Measurements from ENCODE around the gene TMPRSS13.
"Not testable (repeated sequence)": the region's sequence is repeated elsewhere in the genome, so short reads cannot be mapped to it uniquely, and the experiment has no call there.

TMPRSS13 gene

DNA sequence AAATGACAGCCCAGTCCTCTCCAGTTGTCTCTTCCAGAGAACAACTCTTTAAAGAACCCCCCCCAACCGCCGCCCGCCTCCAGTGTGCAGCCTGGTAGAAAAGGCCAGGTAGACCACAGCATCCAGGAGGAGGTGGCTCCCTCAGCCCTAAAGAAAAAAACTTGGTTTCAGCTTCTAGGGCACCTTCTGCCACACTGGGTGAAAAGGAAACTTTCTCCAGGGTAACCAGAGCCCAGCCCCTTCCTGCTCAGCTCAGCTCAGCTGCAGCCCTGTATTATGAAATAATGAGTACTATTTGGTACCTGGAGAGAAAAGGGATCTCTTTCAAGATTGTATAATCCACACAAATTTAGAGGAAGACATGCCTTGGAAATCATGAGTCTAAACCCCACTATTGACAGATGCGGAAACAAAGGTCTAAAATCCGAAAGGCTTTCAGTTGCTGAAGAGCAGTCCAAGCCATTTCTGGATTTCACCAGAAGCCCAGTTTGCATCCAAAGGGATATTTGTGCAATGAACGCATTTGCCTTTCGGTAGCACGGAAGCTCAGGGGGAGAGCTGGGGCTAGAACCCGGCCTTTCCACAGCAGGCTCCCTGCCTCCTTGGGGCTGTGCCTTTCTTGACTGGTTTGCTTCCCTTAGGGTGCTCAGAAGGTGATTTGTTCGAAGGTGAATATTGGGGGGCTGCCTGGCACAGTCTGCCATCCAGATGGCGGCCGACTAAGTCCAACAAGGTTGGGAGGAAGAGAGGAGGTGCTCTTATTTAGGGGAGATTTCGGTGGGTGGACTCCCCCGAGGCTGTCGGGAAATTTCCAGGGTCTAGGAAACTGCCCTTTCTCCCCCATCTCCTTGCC lies 56.0 kb downstream of the TMPRSS13 start:
- no peak for DNase-seq (ENCODE audit: low read depth in 3 of 3)

DNA sequence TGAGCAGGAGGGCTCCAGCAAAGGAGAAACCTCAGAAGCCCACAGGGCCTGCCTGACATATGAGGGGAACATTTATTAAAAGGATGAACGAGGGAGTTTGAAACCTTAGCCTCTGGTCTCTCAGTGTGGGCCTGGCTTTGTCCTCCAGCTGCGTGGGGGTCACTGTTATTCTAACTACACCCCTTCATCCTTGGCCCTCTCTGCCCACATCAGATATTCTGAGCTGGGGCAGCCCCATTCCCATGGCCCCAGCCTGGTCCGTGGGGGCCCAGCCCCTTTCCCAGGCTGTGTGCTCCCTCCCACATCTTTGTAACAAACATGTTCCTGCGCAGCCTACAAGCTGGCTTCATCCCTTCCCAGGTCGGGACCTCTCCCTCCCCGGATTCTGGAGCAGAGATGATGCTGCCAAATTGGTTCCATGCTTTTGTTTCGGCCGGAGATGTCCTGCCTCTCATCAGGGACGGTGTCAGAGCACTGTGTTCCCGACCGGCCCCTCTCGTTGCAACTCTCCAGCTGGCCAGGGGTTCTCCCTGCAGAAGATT lies 56.7 kb downstream of the TMPRSS13 start:
- no peak for DNase-seq (ENCODE audit: low read depth in 3 of 3)

DNA sequence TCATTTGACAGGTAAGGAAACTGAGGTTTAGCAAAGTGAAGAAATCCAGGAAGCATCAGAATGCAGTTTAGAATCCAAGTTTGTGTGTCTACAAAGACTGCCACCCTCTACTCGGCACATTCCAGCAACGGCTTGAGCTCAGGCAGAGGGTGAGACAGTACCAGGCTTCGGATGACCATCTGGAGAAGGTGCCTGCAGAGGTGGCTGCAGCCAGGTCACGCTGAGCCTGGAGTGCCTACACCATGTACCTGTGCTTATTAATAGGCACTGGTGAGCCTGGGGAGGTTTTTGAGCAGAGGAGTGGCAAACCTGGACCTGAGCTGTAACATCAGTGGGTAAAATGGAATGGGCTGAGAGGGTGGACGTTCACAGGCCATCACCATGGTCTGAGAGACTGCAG lies 57.4 kb downstream of the TMPRSS13 start:
- DNase-seq (ENCODE audit: low read depth in 3 of 3) = no peak

DNA sequence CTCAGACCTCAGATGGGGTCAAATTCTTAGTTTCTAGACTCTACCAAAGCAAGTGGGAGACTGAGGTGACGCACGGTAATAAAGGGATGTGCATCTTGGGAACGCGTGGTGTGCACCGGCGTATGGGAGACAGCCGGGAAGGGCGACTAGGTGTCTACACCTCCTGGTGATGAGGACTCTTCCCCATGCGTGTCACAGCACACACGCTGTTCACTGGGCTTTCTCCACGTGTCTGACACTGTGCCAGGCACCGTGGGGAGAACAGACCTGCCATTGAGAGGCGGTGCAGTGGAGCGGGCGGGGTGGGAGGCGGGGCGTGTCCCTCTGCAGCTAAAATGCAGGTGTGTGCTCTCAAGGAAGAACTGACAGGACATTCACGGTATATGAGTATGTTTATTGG lies 58.0 kb downstream of the TMPRSS13 start:
- DNase-seq (ENCODE audit: low read depth in 3 of 3) = no peak

DNA sequence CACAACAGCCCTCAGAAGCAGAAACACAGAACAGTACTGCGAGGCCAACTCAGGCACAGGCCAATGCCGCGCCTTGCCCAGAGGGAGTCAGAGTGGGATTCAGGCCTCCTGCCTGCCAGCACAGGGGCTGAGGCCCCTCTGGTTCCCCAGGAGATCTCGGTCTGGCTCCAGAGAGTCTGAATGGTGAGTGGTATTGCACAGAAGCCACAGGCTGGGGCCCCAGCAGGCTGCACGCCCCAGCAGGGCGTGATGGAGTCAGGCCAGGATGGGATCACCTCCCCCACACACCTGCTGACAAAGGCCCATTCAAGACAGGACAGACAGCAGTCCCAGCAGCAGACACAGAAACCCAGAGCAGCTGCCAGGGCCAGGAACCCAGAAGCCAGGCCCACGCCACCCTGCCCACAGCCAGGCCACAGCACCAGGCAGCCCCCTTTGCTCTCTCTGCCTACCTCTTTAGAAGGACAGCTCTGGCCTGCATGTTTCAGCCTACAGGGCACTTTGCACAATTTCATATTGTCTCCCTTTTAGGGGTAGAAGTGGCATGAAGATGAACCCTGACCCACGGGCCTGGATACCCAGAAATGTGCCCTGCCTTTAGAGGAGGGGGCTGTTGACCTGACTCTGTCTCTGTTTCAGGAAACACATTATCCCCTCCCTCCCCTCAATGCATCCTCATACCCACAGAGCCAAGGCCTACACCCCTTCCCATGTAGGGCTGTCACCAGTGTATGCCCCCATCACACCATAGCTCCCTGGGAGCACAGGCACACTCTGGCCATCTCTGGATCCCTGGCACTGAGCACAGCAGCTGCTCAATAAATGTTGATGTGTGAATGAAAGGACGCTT lies 58.9 kb downstream of the TMPRSS13 start:
- no peak for DNase-seq (ENCODE audit: low read depth in 3 of 3)

DNA sequence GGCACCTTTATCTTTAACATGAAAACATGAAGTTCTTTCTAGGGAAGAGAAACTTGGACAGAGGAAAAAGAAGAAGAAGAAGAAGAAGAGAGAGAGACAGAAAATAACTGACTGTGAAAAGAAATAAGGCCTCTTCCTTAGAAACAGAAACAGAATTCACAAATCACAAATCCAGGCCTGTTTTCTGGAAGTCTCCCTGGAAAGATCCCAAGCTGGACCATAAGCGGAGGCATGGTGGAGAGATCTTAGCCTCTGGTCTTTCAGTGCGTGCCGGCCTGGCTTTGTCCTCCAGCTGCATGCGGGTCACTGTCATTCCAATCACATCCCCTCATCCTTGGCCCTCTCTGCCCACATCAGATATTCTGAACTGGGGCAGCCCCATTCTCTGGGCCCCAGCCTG lies 59.6 kb downstream of the TMPRSS13 start:
- no peak for DNase-seq (ENCODE audit: low read depth in 3 of 3)

DNA sequence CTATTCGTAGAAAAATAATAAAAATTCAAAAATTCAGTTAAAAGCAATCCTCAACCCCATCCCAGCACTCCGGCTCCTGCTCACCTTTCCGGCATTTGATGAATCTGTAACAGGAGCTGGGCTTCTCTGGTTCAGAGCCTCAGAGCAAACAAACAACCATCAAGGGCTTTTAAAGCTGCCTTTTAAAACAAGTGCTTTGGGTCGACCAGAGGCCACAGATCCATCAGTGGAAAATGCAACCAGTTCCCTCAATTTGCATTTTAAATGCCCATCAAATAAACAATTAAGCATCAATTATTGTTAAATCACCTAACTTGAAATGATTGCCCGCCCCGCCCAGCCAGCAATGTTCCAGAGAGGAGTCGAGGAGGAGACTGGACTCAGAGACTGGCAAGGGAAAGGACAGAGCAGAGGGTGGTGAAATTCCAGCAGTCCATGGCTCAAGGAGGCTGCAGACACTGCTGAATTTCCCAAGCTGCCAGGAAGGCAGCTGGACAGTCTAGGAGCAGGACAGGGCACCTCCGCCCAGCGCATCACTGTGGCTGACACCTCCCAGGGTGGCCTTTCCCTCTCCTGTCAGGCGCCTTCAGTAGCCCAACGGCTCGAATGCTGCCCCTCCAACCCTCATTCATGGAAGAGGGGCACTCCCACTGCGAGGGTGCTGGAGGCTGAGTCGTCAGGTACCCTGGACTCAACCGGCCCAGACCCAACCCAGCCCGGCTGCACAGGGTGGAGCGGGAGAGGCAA lies 60.2 kb downstream of the TMPRSS13 start:
- DNase-seq (ENCODE audit: low read depth in 3 of 3) = no peak

DNA sequence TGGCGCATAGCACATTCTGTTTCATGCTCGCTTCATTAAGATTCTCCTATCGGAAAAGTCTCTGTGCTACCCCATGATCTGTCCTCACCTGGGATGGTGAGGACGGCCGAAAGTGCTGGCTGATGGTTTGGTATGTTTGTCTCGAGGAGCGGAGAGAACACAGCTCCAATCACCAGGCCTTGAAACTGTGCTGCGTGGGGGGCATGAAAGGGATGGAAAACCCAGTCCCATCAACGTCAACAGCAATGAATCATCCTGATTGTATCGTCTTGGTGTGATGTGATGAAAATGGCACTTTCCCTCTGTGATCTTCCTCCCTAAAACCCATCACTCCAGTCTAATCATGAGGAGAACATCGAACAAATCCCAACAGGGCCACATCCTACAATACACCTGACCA lies 61.1 kb downstream of the TMPRSS13 start:
- no peak for DNase-seq (ENCODE audit: low read depth in 3 of 3)

DNA sequence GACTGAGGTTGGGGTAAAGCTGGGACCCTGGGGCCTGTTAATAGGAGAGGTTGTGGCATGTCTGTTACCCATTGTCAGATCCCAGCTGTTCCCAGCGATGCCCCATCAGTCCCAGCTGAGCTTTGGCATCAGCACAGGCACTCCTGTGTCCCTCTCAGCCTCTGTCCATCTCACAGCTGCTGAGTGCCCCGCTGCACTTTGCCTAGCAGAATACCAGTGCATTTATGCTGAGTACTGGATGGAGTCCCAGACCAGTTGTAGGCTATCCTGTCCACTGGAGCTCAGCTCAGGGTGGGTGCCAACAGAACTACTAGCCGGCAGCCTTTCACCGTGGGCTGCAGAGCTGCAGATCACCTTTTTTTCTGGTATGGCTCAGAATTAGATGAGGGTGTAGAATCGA lies 62.7 kb downstream of the TMPRSS13 start:
- no peak for DNase-seq (ENCODE audit: low read depth in 3 of 3)

DNA sequence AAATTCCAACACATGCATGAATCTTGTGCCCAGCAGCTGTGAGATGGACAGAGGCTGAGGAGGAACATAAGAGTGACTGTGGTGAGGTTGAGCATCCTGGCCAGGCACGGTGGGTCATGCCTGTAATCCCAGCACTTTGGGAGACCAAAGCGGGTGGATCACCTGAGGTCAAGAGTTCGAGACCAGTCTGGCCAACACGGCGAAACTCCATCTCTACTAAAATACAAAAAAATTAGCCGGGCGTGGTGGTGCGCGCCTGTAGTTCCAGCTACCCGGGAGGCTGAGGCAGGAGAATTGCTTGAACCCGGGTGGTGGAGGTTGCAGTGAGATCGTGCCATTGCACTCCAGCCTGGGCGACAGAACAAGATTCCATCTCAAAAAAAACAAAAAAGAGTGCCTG lies 63.7 kb downstream of the TMPRSS13 start:
- not testable (repeated sequence) for DNase-seq (ENCODE audit: low read depth in 3 of 3)

DNA sequence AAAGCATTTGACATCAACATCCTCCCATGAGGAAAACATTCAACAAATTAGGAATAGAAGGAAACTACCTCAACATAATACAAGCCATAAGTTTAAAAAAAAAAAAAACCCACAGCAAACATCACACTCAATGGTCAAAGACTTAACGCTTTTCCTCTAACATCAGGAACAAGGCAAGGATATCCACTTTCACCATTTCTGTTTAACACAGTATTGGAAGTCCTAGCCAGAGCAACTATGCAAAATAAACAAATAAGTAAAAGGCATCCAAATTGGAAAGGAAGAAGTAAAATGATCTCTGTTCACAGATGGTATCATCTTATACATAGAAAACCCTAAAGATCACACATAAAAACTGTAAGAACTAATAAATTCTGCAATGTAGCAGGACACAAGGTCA lies 65.8 kb downstream of the TMPRSS13 start:
- DNase-seq (ENCODE audit: low read depth in 3 of 3) = no peak

DNA sequence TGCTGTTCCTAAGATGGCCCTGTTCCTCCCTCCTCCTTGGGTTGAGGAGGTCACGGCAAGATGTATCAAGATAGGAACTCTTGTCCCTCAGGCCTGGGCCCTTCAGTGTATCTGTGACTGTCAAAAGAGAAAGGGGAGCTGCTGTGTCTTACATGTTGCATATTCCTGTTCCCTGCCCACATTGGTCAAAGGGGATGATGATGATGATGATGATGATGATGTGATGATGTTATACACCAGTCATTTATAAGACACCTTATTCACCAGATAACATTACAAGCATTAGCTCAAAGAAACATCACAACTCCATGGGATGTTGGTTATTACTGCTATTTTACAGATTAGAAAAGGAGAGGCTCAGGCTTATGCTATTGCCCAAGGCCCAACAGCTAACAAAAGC lies 66.4 kb downstream of the TMPRSS13 start:
- DNase-seq (ENCODE audit: low read depth in 3 of 3) = no peak

DNA sequence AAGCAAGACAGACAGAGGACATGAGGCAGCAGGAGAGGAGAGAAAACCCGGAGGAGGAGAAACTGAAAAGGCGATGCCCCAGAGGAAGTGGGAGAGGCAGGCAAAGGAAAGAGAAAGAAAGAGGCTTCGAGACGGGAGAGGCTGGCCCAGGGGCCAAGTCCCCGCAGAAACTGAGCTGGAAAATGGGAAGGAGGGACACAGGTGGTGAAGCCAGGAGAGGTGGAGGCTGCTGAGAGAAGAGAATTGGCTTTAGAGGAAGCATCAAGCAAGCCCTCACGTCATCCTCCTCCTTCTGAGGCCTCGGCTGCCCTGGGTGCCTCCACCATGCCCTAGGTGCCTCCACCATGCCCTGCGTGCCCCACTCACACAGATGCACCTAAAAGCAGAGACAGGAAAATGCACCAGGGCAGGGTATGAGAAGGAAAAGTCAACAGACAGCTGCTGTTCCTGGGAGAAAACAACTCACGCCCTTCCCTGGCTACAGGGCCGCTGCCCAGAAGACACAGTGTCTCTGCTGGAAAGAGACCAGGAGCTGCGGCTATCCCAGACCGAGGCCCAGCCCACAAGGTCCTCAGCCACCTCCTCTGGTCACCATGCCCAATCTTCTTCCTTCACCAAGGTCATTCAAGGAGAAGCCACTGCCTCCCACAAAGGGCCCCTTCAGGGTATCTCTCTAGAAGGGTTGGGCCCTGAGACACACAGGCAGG lies 67.0 kb downstream of the TMPRSS13 start:
- DNase-seq (ENCODE audit: low read depth in 3 of 3) = no peak

DNA sequence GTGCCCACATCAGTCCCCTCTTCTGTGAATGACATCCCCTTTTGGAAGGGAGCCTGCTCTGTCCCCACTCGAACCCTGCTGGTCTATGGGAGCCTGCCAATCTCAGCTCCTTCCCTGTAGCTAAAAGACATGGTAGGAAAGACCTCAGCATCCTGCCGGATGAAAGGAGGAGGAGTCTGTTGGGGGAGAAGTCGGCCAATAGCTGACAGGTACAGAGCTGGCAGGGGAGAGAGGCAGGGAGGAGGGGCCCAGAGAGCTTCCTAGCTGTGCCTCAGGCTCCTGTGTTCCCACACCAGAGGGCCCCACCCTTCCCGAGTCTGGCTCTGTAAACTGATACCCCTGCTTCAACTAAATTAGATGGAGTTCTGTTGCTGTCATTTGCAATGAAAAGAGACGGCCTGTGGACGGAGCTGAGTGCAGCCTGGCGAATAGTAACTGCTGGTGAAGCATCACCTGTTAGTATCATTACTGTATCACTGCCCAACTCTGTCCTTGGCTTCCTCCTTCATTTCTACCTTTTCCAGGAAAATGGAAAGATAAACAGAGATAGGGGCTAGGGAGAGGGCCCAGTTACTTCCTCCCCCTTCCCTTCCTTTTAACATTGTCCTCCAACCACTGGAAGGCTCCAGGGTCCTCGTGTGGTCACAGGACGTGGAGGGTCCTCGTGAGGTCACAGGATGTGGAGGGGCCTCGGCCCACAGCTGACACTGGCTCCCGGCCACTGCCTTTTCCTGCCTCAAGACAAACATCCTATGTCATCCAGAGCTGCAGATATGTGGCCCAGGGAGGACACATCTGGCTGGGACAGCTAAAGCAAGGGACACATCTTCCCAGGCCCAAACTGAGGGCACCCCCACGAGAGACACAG lies 67.8 kb downstream of the TMPRSS13 start:
- DNase-seq (ENCODE audit: low read depth in 3 of 3) = no peak

DNA sequence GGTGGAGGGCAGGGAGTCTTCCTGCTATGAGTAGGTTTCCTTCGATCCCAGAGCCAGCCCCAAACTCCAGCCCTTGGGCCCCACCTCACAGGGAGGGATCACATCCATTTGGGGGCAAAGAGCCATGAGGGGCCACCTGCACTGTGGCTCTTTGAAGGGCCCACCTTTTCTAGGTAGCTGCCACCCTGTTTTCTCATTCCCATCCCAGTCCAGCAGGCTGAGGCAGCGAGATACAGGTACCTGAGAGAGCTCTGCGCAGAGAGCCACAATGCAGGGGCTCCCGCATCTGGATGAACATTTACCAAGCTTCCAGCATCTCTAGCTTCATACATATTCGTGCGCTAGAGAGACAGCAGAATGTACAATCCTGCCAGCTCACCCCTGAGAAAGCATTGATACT lies 69.1 kb downstream of the TMPRSS13 start:
- no peak for DNase-seq (ENCODE audit: low read depth in 3 of 3)

DNA sequence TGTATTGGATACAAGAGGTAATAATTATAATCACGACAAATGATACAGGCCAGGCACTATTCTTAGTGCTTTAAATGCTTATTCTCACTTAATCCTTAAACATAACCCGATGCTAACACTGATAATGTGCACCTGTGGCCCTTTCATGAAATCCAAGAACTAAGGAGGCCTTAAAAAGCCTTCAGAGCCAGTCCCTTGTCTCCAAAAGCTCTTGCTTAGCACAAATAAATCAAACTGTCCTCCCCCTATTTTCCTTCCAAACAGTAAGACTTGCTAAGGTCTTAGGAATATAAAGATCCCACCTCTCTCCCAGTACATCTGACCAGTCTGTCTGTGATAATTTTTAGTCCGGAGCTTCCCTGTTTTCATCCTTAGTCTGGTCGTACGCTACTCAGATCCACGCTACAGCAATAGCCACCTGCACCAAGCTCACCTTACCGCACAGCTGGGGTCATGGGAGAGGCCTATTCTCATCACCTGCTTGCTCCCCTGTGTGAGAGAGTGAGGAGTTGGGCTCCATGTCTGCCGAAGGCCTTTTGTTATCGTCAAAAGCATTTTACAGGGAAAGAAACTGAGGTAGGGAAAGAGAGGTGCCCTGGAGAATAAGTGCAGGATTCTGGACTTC lies 69.6 kb downstream of the TMPRSS13 start:
- DNase-seq (ENCODE audit: low read depth in 3 of 3) = no peak

DNA sequence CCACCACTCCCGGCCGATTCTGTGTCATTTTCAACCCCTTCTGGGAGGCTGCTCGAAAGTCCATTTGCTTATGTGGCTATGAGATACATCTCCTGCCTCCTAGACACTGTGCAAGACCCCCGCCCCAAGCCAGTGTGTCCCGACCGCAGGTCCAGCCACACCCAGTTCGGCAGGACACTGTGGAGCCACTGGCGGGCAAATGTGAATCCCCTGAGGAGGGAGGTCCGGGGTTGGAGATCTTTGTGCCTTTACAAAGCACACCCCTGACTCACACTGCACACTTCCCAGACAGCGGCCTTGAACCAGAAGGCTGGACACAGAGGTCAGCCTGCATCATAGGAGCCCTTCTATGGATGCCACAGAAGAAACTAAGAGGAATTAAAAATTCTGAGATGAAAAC lies 70.1 kb downstream of the TMPRSS13 start:
- DNase-seq (ENCODE audit: low read depth in 3 of 3) = no peak

DNA sequence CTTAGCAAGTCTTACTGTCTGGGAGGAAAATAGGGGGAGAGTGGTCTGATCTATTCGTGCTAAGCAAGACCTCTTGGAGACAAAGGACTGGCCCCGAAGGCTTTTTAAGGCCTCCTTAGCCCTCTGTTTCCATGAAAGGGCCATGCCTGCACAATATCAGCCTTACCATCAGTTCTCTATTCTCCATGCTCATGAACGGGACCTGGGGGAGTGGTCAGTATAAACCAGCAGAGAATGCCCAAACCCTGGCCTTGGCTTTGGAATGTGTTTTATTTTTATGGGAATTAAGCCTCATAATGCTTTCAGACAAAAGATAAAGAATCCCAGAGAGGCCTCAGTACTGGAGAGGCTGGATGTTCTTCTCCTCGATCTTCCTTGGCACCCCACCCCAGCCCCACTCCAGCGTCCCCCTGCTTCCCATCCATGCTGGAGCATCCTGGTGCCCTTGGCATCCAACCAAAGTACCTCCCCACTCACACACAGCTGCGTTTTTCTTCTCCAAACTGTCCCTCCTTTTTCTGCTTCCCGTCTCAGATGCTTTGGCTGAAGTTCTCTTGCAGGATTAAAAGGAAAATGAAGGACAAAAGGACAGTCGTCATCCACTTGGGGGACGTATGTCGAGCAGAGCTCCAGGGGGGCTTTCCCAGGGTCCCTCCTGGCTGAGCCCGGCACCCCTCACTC lies 71.3 kb downstream of the TMPRSS13 start:
- DNase-seq (ENCODE audit: low read depth in 3 of 3) = no peak

DNA sequence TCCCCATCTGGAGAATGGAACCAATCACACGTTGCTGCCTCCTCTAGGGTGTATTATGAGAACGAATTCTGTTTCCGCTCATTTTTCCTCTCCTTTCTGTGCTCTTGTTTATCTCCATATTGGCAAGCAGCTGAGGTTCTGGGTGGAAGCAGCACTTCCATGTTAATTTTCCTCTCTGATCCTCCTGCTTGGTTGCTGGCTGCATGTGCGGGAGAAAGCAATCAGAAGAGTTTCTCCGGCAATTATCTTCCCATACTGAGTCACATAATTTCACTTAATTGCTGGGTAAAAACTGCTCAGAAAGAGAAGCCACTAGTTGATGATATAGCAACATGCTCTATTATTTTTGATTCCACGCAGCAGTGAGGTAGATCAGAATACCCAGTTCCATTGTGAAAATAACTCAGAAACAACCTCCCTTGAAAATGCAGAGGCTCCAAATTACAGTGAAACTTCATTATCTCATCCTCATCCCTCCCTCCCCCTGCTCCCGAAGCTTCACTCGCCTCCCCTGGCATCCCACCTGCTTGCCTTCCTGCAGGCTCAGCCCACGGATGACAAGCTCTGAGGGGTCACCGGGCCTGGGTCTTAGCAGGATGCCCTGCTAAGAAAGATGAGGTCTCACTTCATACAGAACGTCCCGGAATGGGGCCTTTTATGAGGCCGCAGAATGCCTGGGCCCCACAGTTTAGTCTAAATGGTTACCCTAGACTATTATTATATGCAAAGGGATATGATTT lies 73.1 kb downstream of the TMPRSS13 start:
- no peak for DNase-seq (ENCODE audit: low read depth in 3 of 3)
